Activated CD8-positive, alpha-beta memory T cell treated with anti-CD3 and anti-CD28 coated beads, Interleukin-2, amount 50 U/mL, for 48 hours (primary cell): ENCODE results near the gene ATXN2L.
A peak's percentile ranks its signal among the peaks of the same experiment; 100 is the strongest.
"Not testable (repeated sequence)": the region's sequence is repeated elsewhere in the genome, so short reads cannot be mapped to it uniquely, and the experiment has no call there.

Experiments
- DNase-seq: peaks from one replicate; pipeline ENCODE4 v3.0.0-alpha.2; 2020

Gene ATXN2L

GRCh38 chr16:28822520-28823290 lies at the start of gene ATXN2L:
Gene ATXN2L, plus strand, starts transcription at chr16:28822999. Its CDS starts 261 bp downstream, at chr16:28823260.
- peak; percentile 99 for DNase-seq

- DNase-seq: not testable (repeated sequence)
Measured at GRCh38 chr16:28781697-28782096, 41.1 kb upstream of the ATXN2L start.

- not testable (repeated sequence) for DNase-seq
Measured at GRCh38 chr16:28782357-28782756, 40.4 kb upstream of the ATXN2L start.

GRCh38 chr16:28802235-28803019 lies 20.4 kb upstream of the ATXN2L start:
- peak; percentile 62 for DNase-seq

- DNase-seq: not testable (repeated sequence)
Measured at GRCh38 chr16:28807445-28808120, 15.2 kb upstream of the ATXN2L start.

GRCh38 chr16:28820016-28820415 lies 2.8 kb upstream of the ATXN2L start:
- DNase-seq: no peak

GRCh38 chr16:28820546-28820945 lies 2.3 kb upstream of the ATXN2L start:
- not testable (repeated sequence) for DNase-seq

- no peak for DNase-seq
Measured at GRCh38 chr16:28821874-28822519, 802 bp upstream of the ATXN2L start.

GRCh38 chr16:28823291-28823872 lies 583 bp downstream of the ATXN2L start:
- no peak for DNase-seq

GRCh38 chr16:28823873-28824716 lies 1.3 kb downstream of the ATXN2L start:
- DNase-seq: peak; percentile 97

- no peak for DNase-seq
Measured at GRCh38 chr16:28824717-28824973, 1.8 kb downstream of the ATXN2L start.

GRCh38 chr16:28826141-28826540 lies 3.3 kb downstream of the ATXN2L start:
- DNase-seq: no peak

- DNase-seq: no peak
Measured at GRCh38 chr16:28829747-28830146, 6.9 kb downstream of the ATXN2L start.

GRCh38 chr16:28830531-28830930 lies 7.7 kb downstream of the ATXN2L start:
- DNase-seq: no peak

- no peak for DNase-seq
Measured at GRCh38 chr16:28834349-28834748, 11.6 kb downstream of the ATXN2L start.

- no peak for DNase-seq
Measured at GRCh38 chr16:28834873-28835863, 12.4 kb downstream of the ATXN2L start.

- DNase-seq: no peak
Measured at GRCh38 chr16:28835864-28836760, 13.3 kb downstream of the ATXN2L start.

GRCh38 chr16:28836761-28837064 lies 13.9 kb downstream of the ATXN2L start:
- DNase-seq: no peak

- DNase-seq: no peak
Measured at GRCh38 chr16:28837672-28838557, 15.1 kb downstream of the ATXN2L start.
